Keratinocyte (primary cell): ENCODE measurements around the gene MAP3K5.

Source experiments
- CTCF ChIP-seq, 3 experiments: IDR thresholded peaks in 1 of 3; conservative IDR thresholded peaks in 1 of 3; optimal IDR thresholded peaks in 1 of 3; 2 replicates in 2 of 3; 3 replicates in 1 of 3; pipeline versions ENCODE3 to v1.5.1; 2011; ENCODE audit warnings: low read length in 3 of 3, mild to moderate bottlenecking in 3 of 3, moderate library complexity in 2 of 3, control low read depth in 1 of 3, inconsistent platforms in 1 of 3; ENCODE audit not compliant: insufficient read depth in 2 of 3; ENCODE audit errors: extremely low read depth in 1 of 3
- EZH2 ChIP-seq: IDR thresholded peaks from one replicate; pipeline ENCODE4 v1.6.1; 2012; ENCODE audit warnings: inconsistent platforms, mild to moderate bottlenecking, low read length, moderate library complexity

GRCh38 chr6:136639702-136640101 lies 152.6 kb downstream of the MAP3K5 start:
- TF ChIP-seq CTCF (optimal IDR thresholded peaks at IDR 0.05 in 1 of 3, IDR thresholded peaks at IDR 0.05 in 1 of 3, conservative IDR thresholded peaks at IDR 0.05 in 1 of 3; ENCODE audit: extremely low read depth in 1 of 3, insufficient read depth in 2 of 3, low read length in 3 of 3) (no peak), EZH2 (no peak)
